B cell (primary cell): Measurements from ENCODE around the gene GSG1.

Experiments
- EZH2 ChIP-seq: IDR thresholded peaks from 2 replicates; pipeline ENCODE4 v1.6.1; 2012; ENCODE audit warnings: borderline replicate concordance, low read depth, mild to moderate bottlenecking, moderate library complexity, low read length; ENCODE audit not compliant: insufficient read depth, poor library complexity, severe bottlenecking
- TF ChIP-seq, protein P1 (sequence below): fragments of 200-600 bp; IDR thresholded peaks from one replicate; pipeline ENCODE4 v1.8.0; 2022; ENCODE audit warnings: antibody characterized with exemption, mild to moderate bottlenecking

DNA sequence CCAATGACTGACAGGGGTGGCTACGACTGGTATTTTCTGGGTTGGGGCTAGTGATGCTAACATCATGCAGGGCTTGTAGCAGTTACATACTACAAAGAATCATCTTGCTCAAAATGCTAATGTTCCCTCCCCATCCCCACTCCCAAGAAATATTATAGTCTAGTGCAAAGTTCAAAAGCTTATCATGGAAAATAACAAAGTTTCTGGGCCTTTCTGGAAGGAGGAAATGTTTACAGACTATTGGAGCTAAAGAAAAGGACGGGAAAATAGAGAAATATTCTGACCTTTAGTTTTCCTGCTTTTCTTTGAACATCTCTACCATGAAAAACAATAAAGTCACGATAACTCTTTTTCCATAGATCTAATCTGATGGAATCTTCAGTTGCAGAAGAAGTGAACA is 23.2 kb downstream of the GSG1 start:
- TF ChIP-seq, protein P1, sequence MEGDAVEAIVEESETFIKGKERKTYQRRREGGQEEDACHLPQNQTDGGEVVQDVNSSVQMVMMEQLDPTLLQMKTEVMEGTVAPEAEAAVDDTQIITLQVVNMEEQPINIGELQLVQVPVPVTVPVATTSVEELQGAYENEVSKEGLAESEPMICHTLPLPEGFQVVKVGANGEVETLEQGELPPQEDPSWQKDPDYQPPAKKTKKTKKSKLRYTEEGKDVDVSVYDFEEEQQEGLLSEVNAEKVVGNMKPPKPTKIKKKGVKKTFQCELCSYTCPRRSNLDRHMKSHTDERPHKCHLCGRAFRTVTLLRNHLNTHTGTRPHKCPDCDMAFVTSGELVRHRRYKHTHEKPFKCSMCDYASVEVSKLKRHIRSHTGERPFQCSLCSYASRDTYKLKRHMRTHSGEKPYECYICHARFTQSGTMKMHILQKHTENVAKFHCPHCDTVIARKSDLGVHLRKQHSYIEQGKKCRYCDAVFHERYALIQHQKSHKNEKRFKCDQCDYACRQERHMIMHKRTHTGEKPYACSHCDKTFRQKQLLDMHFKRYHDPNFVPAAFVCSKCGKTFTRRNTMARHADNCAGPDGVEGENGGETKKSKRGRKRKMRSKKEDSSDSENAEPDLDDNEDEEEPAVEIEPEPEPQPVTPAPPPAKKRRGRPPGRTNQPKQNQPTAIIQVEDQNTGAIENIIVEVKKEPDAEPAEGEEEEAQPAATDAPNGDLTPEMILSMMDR, result no peak
- TF ChIP-seq EZH2, result no peak
